Stimulated activated CD8-positive, alpha-beta memory T cell treated with anti-CD3 and anti-CD28 coated beads, Interleukin-15, amount 100 ng/mL, for 1 hour (primary cell): ENCODE data around the gene RBM4.
A peak's percentile ranks its signal among the peaks of the same experiment; 100 is the strongest.
"Not testable (repeated sequence)": the region's sequence is repeated elsewhere in the genome, so short reads cannot be mapped to it uniquely, and the experiment has no call there.

Experiments
- DNase-seq: peaks from one replicate; pipeline ENCODE4 v3.0.0-alpha.2; 2020; ENCODE audit warnings: low read depth

Gene RBM4

GRCh38 chr11:66638177-66639065 lies at the start of gene RBM4:
Gene RBM4, plus strand, starts transcription at chr11:66638703. Its CDS starts 1,009 bp downstream, at chr11:66639712.
- DNase-seq = peak; percentile 91

GRCh38 chr11:66589315-66589714 lies 49.2 kb upstream of the RBM4 start:
- not testable (repeated sequence) for DNase-seq

GRCh38 chr11:66589996-66590675 lies 48.4 kb upstream of the RBM4 start:
- no peak for DNase-seq

GRCh38 chr11:66591175-66591574 lies 47.3 kb upstream of the RBM4 start:
- no peak for DNase-seq

GRCh38 chr11:66592457-66593302 lies 45.8 kb upstream of the RBM4 start, which contains the start of the genes CCDC87 and CCS:
Gene CCDC87, minus strand, starts transcription at chr11:66593063. Its CDS starts 48 bp downstream, at chr11:66593015.
Gene CCS, plus strand, starts transcription at chr11:66593185. Its CDS starts 77 bp downstream, at chr11:66593262.
- DNase-seq = peak; percentile 99

- DNase-seq = no peak
Measured at GRCh38 chr11:66593303-66593635, 45.2 kb upstream of the RBM4 start.

- DNase-seq = no peak
Measured at GRCh38 chr11:66593650-66594049, 44.9 kb upstream of the RBM4 start.

- DNase-seq = no peak
Measured at GRCh38 chr11:66595245-66595904, 43.1 kb upstream of the RBM4 start.

- no peak for DNase-seq
Measured at GRCh38 chr11:66598993-66599392, 39.5 kb upstream of the RBM4 start.

GRCh38 chr11:66600219-66600618 lies 38.3 kb upstream of the RBM4 start:
- no peak for DNase-seq

GRCh38 chr11:66600631-66601233 lies 37.8 kb upstream of the RBM4 start:
- no peak for DNase-seq

GRCh38 chr11:66603072-66603471 lies 35.4 kb upstream of the RBM4 start:
- DNase-seq = no peak

- DNase-seq = no peak
Measured at GRCh38 chr11:66604155-66604554, 34.3 kb upstream of the RBM4 start.

- not testable (repeated sequence) for DNase-seq
Measured at GRCh38 chr11:66606608-66607007, 31.9 kb upstream of the RBM4 start.

GRCh38 chr11:66607126-66607834 lies 31.2 kb upstream of the RBM4 start:
- DNase-seq = no peak

GRCh38 chr11:66609721-66610617 lies 28.5 kb upstream of the RBM4 start:
- DNase-seq = no peak

GRCh38 chr11:66612458-66612857 lies 26.0 kb upstream of the RBM4 start:
- DNase-seq = no peak

- no peak for DNase-seq
Measured at GRCh38 chr11:66614073-66614472, 24.4 kb upstream of the RBM4 start.

- peak; percentile 95 for DNase-seq
Measured at GRCh38 chr11:66616379-66617154, 21.9 kb upstream of the RBM4 start, which contains the start of gene RBM14. Gene RBM14, plus strand, starts transcription at chr11:66616630. Its CDS starts 91 bp downstream, at chr11:66616721.
